GM08714 (cell line): ENCODE results near the gene GKN2.

ENCODE experiments used
- H3K4me3 ChIP-seq: fragments of 200-500 bp; sonication (Bioruptor generic); 2 replicates; pipeline ENCODE4 v1.5.1; 2014; ENCODE audit warnings: mild to moderate bottlenecking, low read length, inconsistent platforms
- ZNF274 ChIP-seq: IDR thresholded peaks from 2 replicates; pipeline ENCODE4 v1.6.1; 2012; ENCODE audit warnings: mild to moderate bottlenecking, low read depth, low read length

GKN2 gene

GRCh38 chr2:68939962-68940361, 12.7 kb downstream of the GKN2 start:
- TF ChIP-seq ZNF274 = no peak
- H3K4me3 ChIP-seq = no peak overlapping the region

DNA sequence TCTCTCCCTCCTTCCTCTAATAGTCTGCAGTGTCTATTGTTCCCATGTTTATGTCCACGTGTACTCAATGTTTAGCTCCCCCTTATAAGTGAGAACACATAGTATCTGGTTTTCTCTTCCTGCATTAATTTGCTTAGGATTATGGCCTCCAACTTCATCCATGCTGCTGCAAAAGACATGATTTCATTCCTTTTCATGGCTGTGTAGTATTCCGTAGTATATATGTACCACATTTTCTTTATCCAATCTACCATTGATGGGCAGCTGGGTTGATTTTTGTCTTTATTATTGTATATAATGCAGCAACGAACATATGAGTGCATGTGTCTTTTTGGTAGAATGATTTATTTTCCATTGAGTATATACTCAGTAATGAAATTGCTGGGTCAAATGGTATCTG, 13.8 kb downstream of the GKN2 start:
- TF ChIP-seq ZNF274 = no peak
- H3K4me3 ChIP-seq = no peak overlapping the region

DNA sequence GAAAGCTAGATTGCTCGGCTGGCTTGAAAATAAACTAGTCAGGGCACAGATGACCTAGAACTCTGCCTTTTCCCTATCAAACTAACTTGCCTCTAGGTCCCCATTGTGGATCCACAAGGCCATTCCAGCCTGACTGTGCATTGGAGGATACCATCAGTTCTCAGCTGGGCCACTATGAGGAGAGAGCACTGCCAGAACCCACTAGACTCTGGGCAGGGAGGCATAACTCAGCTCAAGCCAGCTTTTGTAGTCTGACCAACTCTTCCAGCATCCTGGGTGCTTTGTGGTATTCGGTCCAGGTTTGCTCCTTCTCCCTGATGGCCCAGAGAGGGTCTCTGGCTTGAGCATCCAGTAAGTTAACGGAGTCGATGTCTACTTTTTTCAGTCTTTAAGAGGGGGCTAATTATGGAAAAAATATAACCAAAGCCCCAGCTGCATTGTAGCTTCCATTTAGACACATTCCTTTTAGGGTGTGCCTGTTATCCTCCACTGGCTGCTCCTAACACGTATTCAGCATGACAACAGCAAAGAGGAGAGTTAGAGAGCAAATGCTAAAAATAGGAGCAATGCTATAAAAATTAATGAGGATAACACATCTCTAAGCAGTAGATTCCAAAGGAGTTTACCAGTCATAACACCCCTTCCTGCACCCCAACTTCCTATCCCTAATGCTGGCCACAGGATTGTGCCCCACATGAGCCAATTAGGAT, 15.2 kb downstream of the GKN2 start:
- TF ChIP-seq ZNF274 = no peak
- no peak overlapping the region for H3K4me3 ChIP-seq

GRCh38 chr2:68936889-68937288, 15.8 kb downstream of the GKN2 start:
- TF ChIP-seq ZNF274 = no peak
- H3K4me3 ChIP-seq = no peak overlapping the region

DNA sequence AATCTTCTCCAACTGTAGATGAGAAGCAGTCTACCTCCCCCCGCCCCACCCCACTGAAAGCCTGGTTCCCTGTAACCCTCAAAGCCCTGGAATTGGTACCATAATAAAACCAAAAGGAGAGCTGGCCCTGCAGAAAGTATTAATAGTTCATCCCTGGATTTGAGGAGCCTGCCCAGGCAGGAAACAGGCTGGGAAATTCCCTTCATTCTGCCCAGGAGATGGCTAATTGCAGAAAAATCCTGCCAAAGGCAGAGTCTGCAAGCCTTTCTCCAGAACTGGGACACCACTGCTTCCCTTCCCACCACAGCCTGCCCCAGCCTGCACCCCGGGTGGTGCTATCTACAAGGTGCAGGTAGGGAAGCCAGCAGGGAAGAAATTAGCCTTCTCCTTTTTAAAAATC, 16.3 kb downstream of the GKN2 start:
- H3K4me3 ChIP-seq = no peak overlapping the region
- no peak for TF ChIP-seq ZNF274

GRCh38 chr2:68935471-68935870, 17.2 kb downstream of the GKN2 start:
- TF ChIP-seq ZNF274 = no peak
- H3K4me3 ChIP-seq = no peak overlapping the region

- no peak for TF ChIP-seq ZNF274
- no peak overlapping the region for H3K4me3 ChIP-seq
Measured at GRCh38 chr2:68934021-68934420, 18.7 kb downstream of the GKN2 start.

DNA sequence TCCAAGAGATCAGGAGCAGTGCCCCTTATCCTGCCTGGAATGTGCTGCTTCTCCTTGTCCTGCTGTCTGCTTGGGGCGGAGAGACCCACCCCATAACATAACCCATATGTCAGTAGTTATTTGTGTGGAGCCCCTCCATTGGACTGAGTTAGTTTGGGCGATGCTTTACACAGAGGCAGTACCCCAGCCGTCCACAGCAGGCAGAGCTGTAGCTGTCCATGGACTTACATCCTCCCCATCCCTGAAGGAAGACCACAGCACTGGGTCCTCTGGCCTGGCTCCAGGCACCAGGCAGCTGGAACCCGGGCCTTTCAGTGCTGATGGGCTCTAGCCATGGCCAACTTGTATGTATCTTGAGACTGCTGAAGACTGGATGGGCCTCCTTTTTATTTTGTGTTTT, 20.3 kb downstream of the GKN2 start:
- no peak overlapping the region for H3K4me3 ChIP-seq
- no peak for TF ChIP-seq ZNF274

DNA sequence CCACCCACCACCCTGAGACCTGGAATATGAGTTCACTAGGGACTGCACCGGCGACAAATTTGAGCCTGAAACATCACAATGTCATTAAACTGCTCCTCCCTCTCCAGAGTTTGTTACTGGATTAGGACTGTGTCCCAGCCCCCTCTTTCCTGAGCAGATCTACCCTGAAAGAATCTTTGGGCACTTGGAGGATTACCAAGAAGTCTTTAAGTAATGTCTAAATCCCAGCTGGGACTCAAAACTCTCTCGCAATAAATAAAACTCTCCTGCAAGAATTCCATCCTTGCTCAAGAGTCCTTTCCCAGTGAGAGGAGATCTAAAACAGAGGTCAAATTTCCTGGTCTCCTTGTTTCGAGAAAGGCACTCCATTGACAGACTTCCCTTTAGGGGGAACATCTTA, 20.9 kb downstream of the GKN2 start:
- no peak overlapping the region for H3K4me3 ChIP-seq
- TF ChIP-seq ZNF274 = no peak

DNA sequence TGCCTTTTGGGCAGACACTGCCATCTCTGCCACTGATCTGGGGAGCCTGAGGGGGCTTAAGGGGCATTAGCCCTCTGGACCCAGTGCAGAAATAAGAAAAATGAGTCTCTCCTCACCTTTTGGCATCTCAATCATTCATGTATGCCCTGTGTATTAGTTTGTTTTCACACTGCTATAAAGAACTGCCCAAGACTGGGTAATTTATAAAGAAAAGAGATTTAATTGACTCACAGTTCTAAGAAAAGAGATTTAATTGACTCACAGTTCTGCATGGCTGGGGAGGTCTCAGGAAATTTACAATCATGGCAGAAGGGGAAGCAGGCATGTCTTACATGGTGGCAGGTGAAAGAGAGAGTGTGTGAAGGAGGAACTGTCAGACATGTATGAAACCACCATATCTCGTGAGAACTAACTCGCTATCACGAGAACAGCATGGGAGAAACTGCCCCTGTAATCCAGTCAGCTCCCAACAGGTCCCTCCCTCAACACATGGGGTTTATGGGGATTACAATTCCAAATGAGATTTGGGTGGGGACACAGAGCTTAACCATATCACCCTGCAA, 21.5 kb downstream of the GKN2 start:
- H3K4me3 ChIP-seq = no peak overlapping the region
- TF ChIP-seq ZNF274 = no peak

- H3K4me3 ChIP-seq = no peak overlapping the region
- no peak for TF ChIP-seq ZNF274
Measured at GRCh38 chr2:68926796-68927195, 25.9 kb downstream of the GKN2 start.

DNA sequence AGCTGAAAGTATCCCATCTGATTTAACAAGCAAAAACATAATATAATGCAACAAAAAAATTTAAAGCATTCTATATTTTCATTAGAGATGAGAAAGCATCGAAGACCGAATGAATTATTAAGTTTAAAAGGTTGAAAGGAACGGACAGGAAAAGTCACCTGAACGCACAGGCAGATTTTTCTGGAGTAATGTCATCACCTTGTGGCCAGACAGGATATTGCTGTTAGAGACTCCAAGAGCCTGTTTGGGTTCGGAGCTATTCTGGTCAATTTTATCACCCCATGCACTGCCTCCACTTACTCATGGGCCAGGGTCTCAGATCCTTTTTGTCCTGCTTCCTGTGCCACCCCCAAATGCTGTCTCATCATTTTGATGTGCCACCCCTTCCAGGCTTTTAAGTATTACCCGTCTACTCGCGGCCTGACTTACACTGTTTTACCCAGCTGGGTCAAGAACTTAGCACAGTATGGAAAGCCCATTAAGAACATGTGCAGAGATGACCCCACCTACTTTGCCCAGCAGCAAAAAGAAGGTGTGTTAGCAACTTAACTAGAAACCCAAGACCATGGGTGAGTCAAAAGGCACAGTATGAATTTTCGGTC, 27.3 kb downstream of the GKN2 start:
- no peak for TF ChIP-seq ZNF274
- no peak overlapping the region for H3K4me3 ChIP-seq

- H3K4me3 ChIP-seq = no peak overlapping the region
- TF ChIP-seq ZNF274 = no peak
Measured at GRCh38 chr2:68921646-68922045, 31.0 kb downstream of the GKN2 start.

- no peak for TF ChIP-seq ZNF274
Measured at GRCh38 chr2:68920481-68921170, 32.1 kb downstream of the GKN2 start.

DNA sequence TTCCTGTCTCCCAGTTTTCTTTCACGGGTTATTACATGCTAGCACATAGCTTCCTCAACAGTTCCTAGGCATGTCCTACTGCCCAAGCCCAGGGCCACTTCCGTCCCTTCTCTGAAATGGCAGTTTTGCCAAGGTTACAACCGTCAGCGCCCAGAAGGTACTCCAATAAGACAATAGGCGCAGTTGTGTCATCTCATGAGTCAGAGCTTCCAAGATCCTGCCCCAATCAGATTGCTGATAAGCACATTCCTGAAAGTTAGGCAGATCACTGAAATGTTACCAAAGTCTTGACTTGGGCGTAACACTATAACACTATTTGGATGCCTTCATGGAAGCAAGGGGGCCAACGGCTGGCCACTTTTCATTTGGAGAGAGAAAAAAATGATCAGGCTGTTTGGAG, 34.2 kb downstream of the GKN2 start:
- TF ChIP-seq ZNF274 = no peak
- no peak overlapping the region for H3K4me3 ChIP-seq

More at GRCh38 chr2:68920481-68921170, 32.1 kb downstream of the GKN2 start:
- H3K4me3 ChIP-seq = no peak overlapping the region
